Measurements from ENCODE around the gene SPO11.

GRCh38 chr20:57280221-57280620, 49.4 kb upstream of the SPO11 start:
- TF ChIP-seq CTCF (CRISPR knock-in tag; IDR thresholded peaks at IDR 0.05) (no peak), E2F5 (CRISPR knock-in tag; conservative IDR thresholded peaks at IDR 0.05) (no peak), EZH2 (conservative IDR thresholded peaks at IDR 0.05; ENCODE audit: low read depth, low read length) (peak; percentile 59; the same call in 1 of the 2 replicates), ZNF761 (CRISPR knock-in tag; conservative IDR thresholded peaks at IDR 0.05) (no peak), REPIN1 (CRISPR knock-in tag; IDR thresholded peaks at IDR 0.05; ENCODE audit: borderline replicate concordance, low read depth) (no peak)
